GM21381 (cell line): ENCODE measurements around the gene TOP3A.
A peak's percentile ranks its signal among the peaks of the same experiment; 100 is the strongest.
"Not testable (repeated sequence)": the region's sequence is repeated elsewhere in the genome, so short reads cannot be mapped to it uniquely, and the experiment has no call there.

ENCODE experiments used
- ATAC-seq: cut with Tn5 transposase; IDR thresholded peaks from one replicate; pipeline ENCODE4 v1.9.1; 2021; ENCODE audit warnings: mild to moderate bottlenecking, moderate library complexity; ENCODE audit not compliant: unreplicated experiment

Gene TOP3A, protein sequence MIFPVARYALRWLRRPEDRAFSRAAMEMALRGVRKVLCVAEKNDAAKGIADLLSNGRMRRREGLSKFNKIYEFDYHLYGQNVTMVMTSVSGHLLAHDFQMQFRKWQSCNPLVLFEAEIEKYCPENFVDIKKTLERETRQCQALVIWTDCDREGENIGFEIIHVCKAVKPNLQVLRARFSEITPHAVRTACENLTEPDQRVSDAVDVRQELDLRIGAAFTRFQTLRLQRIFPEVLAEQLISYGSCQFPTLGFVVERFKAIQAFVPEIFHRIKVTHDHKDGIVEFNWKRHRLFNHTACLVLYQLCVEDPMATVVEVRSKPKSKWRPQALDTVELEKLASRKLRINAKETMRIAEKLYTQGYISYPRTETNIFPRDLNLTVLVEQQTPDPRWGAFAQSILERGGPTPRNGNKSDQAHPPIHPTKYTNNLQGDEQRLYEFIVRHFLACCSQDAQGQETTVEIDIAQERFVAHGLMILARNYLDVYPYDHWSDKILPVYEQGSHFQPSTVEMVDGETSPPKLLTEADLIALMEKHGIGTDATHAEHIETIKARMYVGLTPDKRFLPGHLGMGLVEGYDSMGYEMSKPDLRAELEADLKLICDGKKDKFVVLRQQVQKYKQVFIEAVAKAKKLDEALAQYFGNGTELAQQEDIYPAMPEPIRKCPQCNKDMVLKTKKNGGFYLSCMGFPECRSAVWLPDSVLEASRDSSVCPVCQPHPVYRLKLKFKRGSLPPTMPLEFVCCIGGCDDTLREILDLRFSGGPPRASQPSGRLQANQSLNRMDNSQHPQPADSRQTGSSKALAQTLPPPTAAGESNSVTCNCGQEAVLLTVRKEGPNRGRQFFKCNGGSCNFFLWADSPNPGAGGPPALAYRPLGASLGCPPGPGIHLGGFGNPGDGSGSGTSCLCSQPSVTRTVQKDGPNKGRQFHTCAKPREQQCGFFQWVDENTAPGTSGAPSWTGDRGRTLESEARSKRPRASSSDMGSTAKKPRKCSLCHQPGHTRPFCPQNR

DNA sequence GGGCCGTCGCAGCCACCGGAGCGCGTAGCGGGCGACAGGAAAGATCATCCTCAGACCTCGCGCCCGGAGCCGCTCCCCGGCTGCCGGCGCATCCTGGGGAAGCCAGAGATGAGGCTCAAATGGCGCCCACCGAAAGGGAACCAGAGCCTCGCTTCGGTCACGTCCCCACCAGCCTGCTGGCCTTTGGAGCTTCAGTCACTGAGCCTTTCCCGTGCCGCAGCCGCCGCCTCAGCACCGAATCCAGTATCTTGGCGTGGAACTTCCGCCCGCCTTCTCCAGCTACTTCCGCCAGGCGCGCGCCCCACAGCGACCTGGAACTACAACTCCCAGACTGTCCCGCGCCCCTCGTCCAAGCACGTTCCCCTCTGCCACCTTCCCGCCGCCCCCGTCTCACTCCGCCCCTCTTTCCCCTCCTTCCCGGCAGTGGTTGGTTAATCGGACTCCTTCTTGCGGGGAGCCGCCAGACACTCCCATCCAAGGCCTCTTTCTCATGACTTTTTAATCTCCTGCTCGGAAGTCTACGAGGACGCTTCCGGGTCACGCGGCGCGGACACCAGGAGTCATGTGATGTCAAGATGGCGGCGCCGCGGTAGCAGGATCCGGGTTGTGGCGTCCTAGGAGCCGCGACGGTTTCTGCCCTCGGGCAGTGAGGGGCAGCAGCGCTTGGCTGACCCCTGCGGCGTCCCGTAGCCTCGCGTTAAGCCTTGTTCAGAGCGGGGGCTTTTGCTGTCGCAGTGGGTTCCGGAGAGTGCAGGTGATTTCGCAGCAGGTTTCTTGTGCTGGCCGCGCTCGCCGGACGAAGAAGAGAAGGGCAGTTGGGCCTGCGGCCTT lies at the start of gene TOP3A, which contains the start of gene SMCR8:
TSS of gene TOP3A (minus strand) at position 264 of the 831 bp plus-strand sequence. CDS start at position 48, 216 bp downstream.
TSS of gene SMCR8 (plus strand) at position 563 of the 831 bp plus-strand sequence. CDS start 497 bp downstream, outside the sequence.
- peak; percentile 82 for ATAC-seq

DNA sequence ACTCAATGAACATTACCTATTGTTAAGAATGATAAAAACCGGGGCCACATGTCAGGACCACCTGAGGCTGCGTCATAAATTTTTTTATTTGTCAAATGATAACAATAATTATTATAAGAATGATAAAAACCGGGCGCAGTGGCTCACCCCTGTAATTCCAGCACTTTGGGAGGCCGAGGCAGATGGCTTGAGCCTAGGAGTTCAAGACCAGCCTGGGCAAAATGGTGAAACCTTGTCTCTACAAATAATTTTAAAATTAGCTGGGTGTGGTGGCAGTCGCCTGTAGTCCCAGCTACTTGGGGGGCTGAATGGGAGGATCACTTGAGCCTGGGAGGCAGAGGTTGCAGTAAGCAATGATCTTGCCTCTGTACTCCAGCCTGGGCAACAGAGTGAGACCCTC lies 49.4 kb upstream of the TOP3A start:
- ATAC-seq = no peak

DNA sequence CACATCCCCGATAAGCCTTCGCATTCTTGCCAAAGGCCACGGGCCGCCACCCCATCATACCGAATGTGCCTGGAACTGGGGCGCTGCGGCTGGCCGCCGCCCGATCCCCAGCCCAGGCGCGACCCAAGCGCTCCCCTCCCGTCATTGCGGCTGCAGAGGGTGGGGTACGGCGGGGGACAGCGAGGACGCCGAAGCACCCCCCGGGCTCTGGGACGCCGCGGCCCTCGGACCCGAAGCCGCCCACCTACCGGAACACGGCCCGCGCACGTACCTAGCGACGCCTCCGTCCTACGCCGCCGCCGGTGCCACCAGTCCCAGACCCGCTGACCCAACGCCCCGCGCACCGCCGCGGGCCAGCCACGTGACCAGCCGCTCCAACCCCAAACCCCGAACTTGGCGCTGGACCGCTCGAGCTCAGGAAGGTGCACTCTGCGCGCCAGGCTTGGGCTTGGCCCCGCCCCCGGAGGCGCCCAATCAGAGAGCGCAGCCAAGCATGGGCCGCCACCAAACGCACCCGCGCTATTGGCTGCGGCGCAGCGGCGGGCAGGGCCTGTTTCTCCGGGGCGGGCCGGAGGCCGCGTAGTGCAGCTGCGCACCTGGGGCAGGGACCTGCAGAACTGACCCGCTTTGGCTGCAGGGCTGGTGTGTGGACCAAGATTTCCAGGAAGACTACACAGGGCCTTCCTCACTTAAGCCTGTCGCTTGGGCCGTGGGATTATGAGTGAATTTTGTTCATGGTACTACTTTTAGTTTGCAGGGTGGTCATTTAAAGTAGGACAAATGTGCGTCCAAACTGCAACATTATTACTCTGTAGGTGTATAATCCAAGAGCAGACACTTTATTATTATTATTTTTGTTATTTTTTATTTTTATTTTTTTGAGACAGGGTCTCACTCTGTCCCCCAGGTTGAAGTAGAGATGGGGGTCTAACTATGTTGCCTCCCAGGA lies 48.6 kb upstream of the TOP3A start, which contains the start of gene SHMT1:
TSS of gene SHMT1 (minus strand) at position 450 of the 949 bp plus-strand sequence. CDS start 7,569 bp downstream, outside the sequence.
- ATAC-seq = peak; percentile 99

DNA sequence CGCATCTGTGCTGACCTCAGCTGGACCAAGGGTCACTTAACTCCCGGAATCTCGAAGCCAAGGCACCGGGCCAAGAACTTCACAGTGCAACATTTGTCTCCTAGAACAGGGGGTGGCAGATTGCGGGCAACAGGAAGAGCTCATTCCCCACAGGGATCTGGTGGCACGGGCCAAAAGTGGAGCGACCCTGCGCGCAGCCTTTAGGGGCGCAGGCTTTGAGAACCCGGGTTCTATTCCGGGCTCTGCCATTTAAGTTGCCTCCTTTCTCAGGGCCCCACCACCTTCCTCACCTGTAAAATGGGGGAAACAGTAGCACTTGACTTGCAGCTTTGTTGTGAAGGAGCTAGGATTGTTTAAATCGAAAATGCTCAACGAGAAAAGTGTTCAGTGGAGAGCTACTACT lies 47.9 kb upstream of the TOP3A start:
- ATAC-seq = no peak

DNA sequence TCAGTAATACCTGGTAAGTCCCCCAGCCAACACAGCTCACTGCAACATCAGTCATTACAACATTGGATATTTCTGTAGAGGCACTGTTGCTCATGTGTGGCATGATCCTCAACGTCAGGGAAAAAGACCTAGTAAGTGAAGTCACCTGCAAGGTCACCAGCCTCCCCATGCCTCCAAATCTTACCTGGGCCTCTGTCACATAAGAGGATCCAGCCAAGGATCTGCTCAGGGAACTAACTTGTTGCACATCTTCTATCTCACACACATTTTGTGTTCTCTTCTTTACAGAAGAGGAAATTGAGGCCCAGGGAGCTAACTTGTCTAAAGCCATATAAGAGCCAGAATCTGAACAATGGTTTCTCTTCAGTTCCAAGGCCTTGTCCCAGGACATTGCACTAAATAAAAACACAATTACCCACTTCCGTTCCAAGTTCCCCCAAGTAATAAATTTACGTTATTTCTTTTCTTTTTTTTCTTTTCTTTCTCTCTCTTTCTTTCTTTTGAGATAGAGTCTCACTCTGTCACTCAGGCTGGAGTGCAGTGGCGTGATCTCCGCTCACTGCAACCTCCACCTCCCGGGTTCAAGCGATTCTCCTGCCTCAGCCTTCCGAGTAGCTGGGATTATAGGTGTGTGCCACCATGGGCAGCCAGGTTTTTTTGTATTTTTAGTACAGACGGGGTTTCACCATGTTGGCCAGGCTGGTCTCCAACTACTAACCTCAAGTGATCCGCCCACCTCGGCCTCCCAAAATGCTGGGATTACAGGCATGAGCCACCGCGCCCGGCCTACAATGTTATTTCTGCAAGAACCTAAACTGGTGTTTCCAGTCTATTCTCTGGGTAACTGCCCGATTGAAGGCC lies 47.3 kb upstream of the TOP3A start:
- ATAC-seq = no peak

DNA sequence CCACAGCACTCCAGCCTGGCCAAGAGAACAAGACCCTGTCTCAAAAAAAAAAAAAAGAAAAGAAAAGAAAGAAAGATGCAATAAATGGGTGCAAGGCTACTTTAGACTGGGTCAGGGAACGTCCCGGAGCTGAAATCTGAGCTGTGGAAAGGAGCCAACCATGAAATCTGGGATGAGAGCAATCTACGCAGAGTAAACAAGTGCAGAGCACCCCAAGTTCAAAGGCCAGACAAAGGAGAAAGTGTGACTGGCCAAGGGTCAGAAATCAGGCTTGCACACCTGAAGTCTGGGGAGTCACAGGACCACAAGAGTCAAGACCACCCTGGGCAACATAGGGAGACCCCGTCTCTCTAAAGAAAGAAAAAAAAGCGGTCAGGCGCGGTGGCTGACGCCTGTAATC lies 45.7 kb upstream of the TOP3A start:
- ATAC-seq = no peak

DNA sequence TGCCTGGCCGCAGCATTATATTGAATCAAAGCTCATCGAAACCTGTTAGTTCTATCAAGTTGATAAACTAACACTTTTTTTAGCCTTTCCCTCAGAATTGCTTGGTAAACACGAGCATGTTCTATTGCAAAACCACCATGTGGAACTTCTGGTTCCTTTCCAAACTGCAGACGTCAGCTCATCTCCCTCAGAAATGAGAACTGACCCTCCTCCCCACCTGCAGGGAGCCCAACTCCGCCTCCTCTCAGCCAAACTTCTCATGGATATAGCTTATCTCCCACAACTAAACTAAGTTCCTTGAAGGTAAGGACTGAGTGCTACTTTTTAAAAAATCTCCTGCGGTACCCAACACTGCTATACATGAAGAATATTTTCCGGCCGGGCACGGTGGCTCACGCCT lies 41.8 kb upstream of the TOP3A start:
- no peak for ATAC-seq

DNA sequence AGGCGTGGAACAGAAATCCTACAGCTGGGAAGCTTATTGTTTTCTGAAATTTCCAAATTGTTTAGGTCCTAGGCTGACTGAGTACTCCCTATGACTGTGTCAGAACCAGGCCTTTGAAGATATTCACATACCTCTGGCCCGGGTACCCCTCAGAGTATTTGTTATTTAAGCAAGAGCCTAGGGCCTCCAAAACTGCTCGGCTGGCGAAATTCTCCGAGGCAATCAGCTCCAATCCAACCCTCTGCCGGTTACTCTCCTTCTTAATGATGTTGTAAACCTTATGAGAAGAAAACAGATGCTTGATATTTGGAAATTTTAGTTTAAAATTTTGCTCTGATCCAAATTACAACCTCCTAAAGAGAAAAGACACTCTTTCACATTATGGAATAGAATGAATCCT lies 38.7 kb upstream of the TOP3A start:
- ATAC-seq = no peak

DNA sequence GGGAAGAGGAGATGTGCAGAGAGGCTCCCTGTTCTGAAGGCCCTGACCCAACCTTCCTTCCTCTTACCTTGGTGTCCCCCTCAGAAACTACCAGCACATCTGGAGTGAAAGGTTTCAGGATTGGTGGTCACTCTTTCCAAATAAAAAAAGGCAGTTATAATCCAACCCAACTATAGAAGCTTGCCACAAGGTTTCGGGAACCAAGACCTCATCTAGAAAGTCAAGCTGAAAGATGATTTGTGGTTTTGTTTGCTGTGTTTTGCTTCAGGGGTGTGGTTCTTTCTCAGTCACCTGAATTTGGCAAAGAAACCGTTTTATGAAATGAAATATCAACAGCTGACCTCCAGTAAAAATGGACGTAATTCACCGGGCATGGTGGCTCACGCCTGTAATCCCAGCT lies 29.2 kb upstream of the TOP3A start:
- ATAC-seq = no peak

DNA sequence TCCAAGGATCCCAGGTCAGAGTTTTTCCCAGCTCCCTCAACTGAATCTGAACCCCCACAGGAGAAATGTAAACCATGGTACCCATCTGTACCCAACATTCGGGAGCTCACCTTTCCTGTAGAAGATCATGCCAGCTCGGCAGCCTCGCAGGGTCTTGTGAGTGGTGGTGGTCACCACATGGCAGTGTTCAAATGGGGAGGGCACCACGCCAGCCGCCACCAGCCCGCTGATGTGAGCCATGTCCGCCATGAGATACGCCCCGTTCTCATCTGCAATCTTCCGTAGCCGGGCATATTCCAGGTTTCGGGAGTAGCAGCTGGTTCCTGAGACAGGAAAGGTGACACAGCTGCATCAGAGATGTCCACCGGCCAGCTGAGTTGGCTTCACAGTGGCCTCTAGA lies 25.1 kb upstream of the TOP3A start:
- no peak for ATAC-seq

DNA sequence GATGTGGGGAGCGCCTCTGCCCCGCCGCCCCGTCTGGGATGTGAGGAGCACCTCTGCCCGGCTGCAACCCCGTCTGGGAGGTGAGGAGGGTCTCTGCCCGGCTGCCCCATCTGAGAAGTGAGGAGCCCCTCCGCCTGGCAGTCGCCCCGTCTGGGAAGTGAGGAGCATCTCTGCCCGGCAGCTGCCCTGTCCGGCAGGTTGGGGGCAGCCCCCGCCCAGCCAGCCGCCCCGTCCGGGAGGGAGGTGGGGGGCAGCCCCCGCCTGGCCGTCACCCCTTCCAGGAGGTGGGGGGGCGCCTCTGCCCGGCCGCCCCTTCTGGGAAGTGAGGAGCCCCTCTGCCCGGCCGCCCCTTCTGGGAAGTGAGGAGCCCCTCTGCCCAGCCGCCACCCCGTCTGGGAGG lies 23.4 kb upstream of the TOP3A start:
- not testable (repeated sequence) for ATAC-seq

DNA sequence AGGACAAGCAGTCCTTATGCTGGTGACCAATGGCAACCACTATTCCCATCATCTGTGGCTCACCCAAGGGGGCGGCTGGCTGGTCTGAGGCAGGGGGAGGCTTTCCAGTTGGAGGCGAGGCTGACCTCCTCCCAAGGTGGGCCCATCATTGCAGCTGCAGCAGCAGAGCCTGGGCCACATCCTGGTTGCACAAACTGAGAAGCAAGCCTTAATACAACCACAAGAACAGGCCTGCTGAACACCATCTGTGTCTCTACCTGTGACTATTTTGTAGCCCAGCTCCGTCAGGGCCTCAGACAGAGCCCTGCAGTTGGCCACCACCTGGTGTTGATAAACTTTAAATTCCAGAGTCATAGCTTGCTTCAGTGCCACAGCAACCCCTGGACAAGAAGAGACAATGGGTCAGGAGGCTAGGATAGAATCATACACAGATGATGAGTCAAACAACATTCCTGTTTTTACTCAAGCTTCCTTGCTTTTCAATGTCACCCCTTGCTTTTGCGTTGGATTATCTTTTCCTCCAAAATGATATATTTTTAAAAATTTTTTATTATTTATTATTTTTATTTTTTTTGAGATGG lies 18.2 kb upstream of the TOP3A start:
- no peak for ATAC-seq

DNA sequence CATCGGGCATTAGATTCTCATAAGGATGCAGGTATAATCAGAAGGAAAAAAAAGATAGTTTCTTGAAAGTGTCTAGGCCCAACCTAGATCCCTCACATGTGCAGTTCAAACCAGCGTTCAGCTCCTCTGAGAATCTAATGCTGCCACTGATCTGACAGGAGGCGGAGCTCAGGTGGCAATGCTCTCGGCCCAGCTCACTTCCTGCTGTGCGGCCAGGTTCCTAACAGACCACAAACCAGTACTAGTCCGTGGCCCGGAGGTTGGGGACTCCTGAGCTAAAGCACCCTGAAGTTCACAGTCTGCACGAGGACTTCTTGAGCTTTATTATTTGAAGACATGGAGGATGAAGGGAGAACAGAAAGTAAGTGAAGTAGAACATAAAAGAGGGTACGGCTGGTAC lies 17.1 kb upstream of the TOP3A start:
- no peak for ATAC-seq

DNA sequence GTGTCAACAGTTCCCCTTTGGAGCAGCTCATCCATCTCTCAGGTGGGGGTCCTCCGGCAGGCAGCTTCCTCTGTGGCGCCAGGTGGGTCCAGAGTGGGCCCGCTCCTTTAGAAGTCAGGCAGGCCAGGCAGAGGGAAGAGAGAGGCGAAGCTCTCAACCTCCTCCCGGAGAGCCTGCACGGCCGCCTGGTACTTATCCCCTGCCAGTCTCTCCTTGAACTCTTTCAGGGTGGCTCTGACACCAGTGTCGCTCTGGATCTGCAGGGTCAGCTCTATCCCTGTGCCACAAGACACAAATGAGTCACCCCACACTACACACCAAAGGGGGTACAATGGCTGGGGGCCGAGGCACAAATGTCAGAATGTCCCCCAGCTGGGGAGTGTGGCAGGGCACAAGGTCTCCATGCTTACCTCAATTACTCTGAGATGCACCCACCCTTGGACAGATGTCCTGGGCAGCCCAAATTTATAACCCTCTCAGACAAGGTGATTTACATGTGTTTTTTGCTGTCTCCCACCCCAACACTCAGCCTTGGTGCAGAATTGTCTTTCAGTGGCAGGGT lies 13.9 kb upstream of the TOP3A start:
- ATAC-seq = no peak

DNA sequence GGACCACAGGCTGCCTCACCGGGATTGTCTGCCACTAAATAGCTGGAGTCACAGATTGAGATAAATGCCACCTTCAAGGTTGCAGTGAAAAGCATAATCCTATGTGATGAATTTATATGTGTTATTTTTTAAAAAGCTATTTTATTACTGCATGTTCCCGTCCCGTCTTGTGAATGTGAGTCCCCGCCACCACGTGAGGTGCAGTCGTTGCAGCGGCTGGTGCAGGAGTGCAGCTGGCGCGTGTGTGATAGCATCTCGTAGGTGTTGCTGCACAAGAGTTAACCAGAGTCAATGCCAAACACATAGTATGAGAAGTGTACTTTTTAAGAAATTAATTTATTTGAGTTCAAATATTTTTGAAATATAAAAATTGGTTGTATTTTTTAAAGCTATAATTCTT lies 12.8 kb upstream of the TOP3A start:
- ATAC-seq = no peak

DNA sequence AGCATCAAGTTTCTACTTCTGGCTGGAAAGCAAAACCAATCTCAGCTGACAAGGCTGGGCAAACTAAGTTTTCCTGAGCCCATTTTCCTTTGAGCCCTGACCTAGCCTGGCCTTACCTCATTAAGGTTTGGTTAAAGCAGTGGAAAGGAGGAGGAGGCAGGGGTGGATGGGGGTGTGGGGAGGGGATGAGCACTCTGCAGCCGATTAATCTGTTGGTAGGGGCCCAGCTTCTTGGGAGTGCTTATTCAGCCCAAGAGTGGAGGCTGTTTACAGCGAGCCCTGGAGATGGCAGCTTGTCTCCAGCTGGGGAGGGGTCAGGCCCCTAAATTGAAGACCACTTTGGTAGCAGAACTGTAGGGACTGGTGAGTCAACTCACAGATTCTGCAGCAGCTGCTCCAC lies 12.3 kb upstream of the TOP3A start:
- ATAC-seq = no peak

DNA sequence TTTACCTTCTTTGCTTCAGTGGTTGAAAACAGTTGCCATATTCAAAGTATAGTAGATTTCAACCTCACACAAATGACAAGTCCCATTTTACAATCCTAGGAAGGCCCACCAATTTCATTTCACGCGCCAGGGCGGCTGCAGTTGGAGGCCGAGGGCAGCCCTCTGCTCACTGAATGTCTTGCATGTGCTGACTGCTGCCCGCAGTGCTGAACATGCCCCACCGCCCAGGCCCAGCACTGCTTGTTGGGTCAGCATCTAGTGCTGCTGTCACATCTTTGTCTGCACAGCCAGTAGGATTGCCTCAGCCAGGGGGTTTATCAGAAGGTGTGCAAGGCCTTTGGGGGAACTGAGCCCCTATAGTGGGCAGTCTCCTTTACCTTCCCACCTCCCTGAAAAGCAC lies 11.8 kb upstream of the TOP3A start:
- ATAC-seq = no peak

DNA sequence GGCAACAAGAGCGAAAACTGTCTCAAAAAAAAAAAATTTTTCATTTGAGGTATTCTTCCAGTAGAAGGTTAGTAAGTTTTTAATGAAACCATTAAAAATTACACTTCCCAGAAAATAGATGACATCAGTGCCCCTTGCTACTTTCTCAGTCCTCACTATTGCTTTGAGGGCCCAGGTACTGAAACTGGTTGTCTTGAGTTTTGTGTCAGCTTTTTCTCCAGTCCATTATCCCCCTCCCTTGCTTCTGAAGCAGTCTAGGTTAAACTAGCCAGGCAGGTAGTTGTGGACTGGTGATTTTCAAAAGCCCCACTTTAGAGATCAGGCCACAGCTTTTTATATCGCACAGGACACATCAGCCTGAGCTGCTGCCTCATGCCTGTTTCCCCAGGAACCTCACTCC lies 11.2 kb upstream of the TOP3A start:
- no peak for ATAC-seq
